IMR-90 (cell line): ENCODE results near the gene ARFIP1. TPM values are rescaled to one million over a fixed set of nuclear protein-coding genes. Genes with fewer than 3 reads are reported as not detected.

Source experiments
- ATAC-seq: fragments of 200-7000 bp; cut with Tn5 transposase; 2 replicates; pipeline ENCODE4 v1.9.1; 2020; ENCODE audit warnings: low read depth, mild to moderate bottlenecking, moderate library complexity
- BruUV-seq: library from RNA; stranded (reverse); fragments of 400-500 nt; replicated peaks from 2 replicates; lab custom pipeline; 2021; lab: Mats Ljungman, UMichigan
- CTCF ChIA-PET: fragments of 300-600 bp; formaldehyde crosslinking; extraction: SDS; loops from one replicate; lab custom pipeline; 2021; ENCODE audit warnings: antibody characterized with exemption; lab: Yijun Ruan, JAX
- POLR2A ChIA-PET: fragments of 300-600 bp; sonication (Branson Sonifier 250); formaldehyde crosslinking; loops from one replicate; lab custom pipeline; 2022; ENCODE audit warnings: antibody characterized with exemption; ENCODE audit not compliant: unreplicated experiment; lab: Charles Lee
- DNase-seq: peaks from one replicate; pipeline ENCODE4 v3.0.0; 2013
- H2AFZ ChIP-seq: replicated peaks from 2 replicates; pipeline ENCODE3; 2013; ENCODE audit warnings: low read length, mild to moderate bottlenecking; ENCODE audit not compliant: poor library complexity
- H2AK5ac ChIP-seq: 2 replicates; pipeline ENCODE4 v1.6.1; 2013; ENCODE audit warnings: low read depth, low read length, inconsistent platforms
- H2AK9ac ChIP-seq: replicated peaks from 2 replicates; pipeline ENCODE3; 2013; ENCODE audit warnings: mild to moderate bottlenecking, low read depth, low read length, moderate library complexity; ENCODE audit not compliant: poor library complexity
- H2BK120ac ChIP-seq: 2 replicates; pipeline ENCODE4 v1.6.1; 2013; ENCODE audit warnings: low read depth, low read length, inconsistent platforms
- H2BK15ac ChIP-seq: 3 replicates; pipeline ENCODE4 v1.6.1; 2013; ENCODE audit warnings: low read depth, low read length, inconsistent platforms
- H2BK20ac ChIP-seq: 2 replicates; pipeline ENCODE4 v1.6.1; 2013; ENCODE audit warnings: low read depth, mild to moderate bottlenecking, inconsistent platforms, low read length, moderate library complexity
- H2BK5ac ChIP-seq: 2 replicates; pipeline ENCODE4 v1.6.1; 2013; ENCODE audit warnings: mild to moderate bottlenecking, low read depth, low read length, inconsistent platforms; ENCODE audit not compliant: poor library complexity, severe bottlenecking
- H3K14ac ChIP-seq: replicated peaks from 2 replicates; pipeline ENCODE4 v1.6.1; 2013; ENCODE audit warnings: low read depth, low read length, inconsistent platforms
- H3K18ac ChIP-seq: 2 replicates; pipeline ENCODE4 v1.6.1; 2013; ENCODE audit warnings: low read depth, low read length, control low read depth
- H3K23ac ChIP-seq: 2 replicates; pipeline ENCODE4 v1.6.1; 2013; ENCODE audit warnings: low read depth, low read length, inconsistent platforms
- H3K27ac ChIP-seq: 2 replicates; pipeline ENCODE4 v1.5.1; 2013; ENCODE audit warnings: mild to moderate bottlenecking, control low read depth, low read length; ENCODE audit not compliant: insufficient read depth
- H3K27me3 ChIP-seq: 2 replicates; pipeline ENCODE4 v1.6.1; 2013; ENCODE audit warnings: low read length; ENCODE audit not compliant: control insufficient read depth, insufficient read depth
- H3K36me3 ChIP-seq: 2 replicates; pipeline ENCODE4 v1.6.1; 2013; ENCODE audit warnings: low read length, mixed read lengths; ENCODE audit not compliant: control insufficient read depth, insufficient read depth
- H3K4ac ChIP-seq: 2 replicates; pipeline ENCODE4 v1.6.1; 2013; ENCODE audit warnings: low read depth, low read length, inconsistent platforms
- H3K4me1 ChIP-seq: 2 replicates; pipeline ENCODE4 v1.6.1; 2013; ENCODE audit warnings: low read length, mixed read lengths; ENCODE audit not compliant: control insufficient read depth, insufficient read depth
- H3K4me2 ChIP-seq: 2 replicates; pipeline ENCODE4 v1.6.1; 2013; ENCODE audit warnings: low read depth, mild to moderate bottlenecking, control low read depth, low read length, moderate library complexity
- H3K4me3 ChIP-seq: 2 replicates; pipeline ENCODE4 v1.5.1; 2013; ENCODE audit warnings: low read depth, mild to moderate bottlenecking, control low read depth, low read length, moderate library complexity; ENCODE audit not compliant: insufficient read depth
- H3K56ac ChIP-seq: 2 replicates; pipeline ENCODE4 v1.6.1; 2013; ENCODE audit warnings: low read length, inconsistent platforms; ENCODE audit not compliant: insufficient read depth; ENCODE audit errors: extremely low read depth
- H3K79me1 ChIP-seq, 2 experiments: 2 replicates each; pipeline ENCODE4 v1.6.1; 2013; ENCODE audit warnings: low read length in 2 of 2, inconsistent platforms in 1 of 2, low read depth in 1 of 2
- H3K9ac ChIP-seq: 2 replicates; pipeline ENCODE4 v1.6.1; 2013; ENCODE audit warnings: low read depth, low read length, control low read depth
- H3K9me1 ChIP-seq: 2 replicates; pipeline ENCODE4 v1.6.1; 2013; ENCODE audit warnings: low read length, inconsistent platforms; ENCODE audit not compliant: insufficient read depth
- H3K9me3 ChIP-seq: 2 replicates; pipeline ENCODE4 v1.6.1; 2013; ENCODE audit warnings: low read length; ENCODE audit not compliant: control insufficient read depth, insufficient read depth
- H4K20me1 ChIP-seq: 2 replicates; pipeline ENCODE4 v1.6.1; 2013; ENCODE audit warnings: low read length, inconsistent platforms; ENCODE audit not compliant: insufficient read depth
- H4K5ac ChIP-seq: 2 replicates; pipeline ENCODE4 v1.6.1; 2013; ENCODE audit warnings: mild to moderate bottlenecking, low read depth, low read length, control low read depth
- H4K8ac ChIP-seq, 2 experiments: 2 replicates each; pipeline ENCODE4 v1.6.1; 2013; ENCODE audit warnings: low read depth in 2 of 2, low read length in 2 of 2, control low read depth in 1 of 2, inconsistent platforms in 1 of 2
- H4K91ac ChIP-seq: 2 replicates; pipeline ENCODE4 v1.6.1; 2013; ENCODE audit warnings: low read depth, low read length, inconsistent platforms; ENCODE audit not compliant: insufficient read depth
- CEBPB ChIP-seq: IDR thresholded peaks from 2 replicates; pipeline ENCODE4 v1.6.1; 2012; ENCODE audit warnings: low read depth, low read length, improper control_type of control experiment
- POLR2A ChIP-seq: IDR thresholded peaks from 2 replicates; pipeline ENCODE4 v1.6.1; 2012; ENCODE audit warnings: mild to moderate bottlenecking, low read depth, low read length
- WGBS, 2 experiments: methylation state at CpG; one replicate each; pipeline versions ENCODE4 v1.1.5 to v1.1.7; 2013; ENCODE audit warnings: missing lambda C conversion rate in 2 of 2; ENCODE audit not compliant: insufficient read length in 1 of 2; ENCODE audit errors: extremely low coverage in 2 of 2; 5-methylcytosine and 5-hydroxymethylcytosine counted together
- dilution Hi-C: fragments of 300-500 bp; cut with HindIII; formaldehyde crosslinking; loops from one replicate; pipeline ENCODE4 v1.14.3; 2018; ENCODE audit warnings: low sequenced_read_pairs; ENCODE audit not compliant: unreplicated experiment
- in situ Hi-C: fragments of 300-500 bp; cut with MboI; formaldehyde crosslinking; loops from 3 replicates; pipeline ENCODE4 v1.14.3; 2019; ENCODE audit warnings: low sequenced_read_pairs, inconsistent platforms, mixed read lengths
- intact Hi-C: fragments of 100-400 bp; cut with micrococcal nuclease; formaldehyde crosslinking; loops from 2 replicates; pipeline ENCODE4 v1.10.0; 2022
- polyA plus RNA-seq, 3 experiments: library from polyadenylated mRNA; depleted of rRNA; stranded (reverse); fragments of >200 nt; gene quantifications; 2 replicates each; pipeline ENCODE4 v1.2.3, GENCODE V29; 2012; ENCODE audit warnings: low replicate concordance in 1 of 3
- total RNA-seq: library from RNA; depleted of rRNA; stranded (reverse); fragments of >200 nt; gene quantifications from 2 replicates; pipeline ENCODE4 v1.2.3, GENCODE V29; 2012
- TF ChIP-seq, protein P1 (sequence below): fragments of 150-350 bp; IDR thresholded peaks from 2 replicates; pipeline ENCODE4 v1.6.1; 2017; ENCODE audit warnings: mild to moderate bottlenecking, antibody characterized with exemption, low read length, low read depth

Gene ARFIP1
- total and polyA plus RNA-seq, 2 of the 4 experiments (the other 2 are of a cell fraction) = 12.7 to 30.5 TPM

DNA sequence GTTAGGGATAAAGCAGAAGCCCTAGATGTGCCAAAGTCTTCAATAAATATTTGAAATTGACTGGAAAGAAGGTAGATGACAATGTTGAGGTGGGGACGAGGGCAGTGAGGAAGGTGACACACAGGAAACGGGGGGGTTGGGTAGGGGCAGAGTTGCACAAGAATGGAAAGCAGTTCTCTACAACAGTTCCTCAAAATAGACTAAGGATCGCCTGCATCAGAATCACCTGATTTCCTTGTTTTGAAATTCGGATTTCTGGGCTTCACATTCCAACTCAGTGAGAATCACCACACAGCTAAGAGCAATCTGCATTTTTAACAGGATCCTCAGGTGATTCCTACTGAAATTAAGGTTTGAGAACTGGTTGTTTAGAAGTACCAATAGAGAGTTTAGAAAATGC lies 70.6 kb downstream of the ARFIP1 start:
- in situ Hi-C loops (no loop called here), dilution Hi-C loops (no loop called here), intact Hi-C loops (no loop called here)
- H3K23ac ChIP-seq = no peak overlapping the region
- no peak overlapping the region for H2AK9ac ChIP-seq
- whole genome bisulfite sequencing, 2 experiments = no CpG with 5 or more reads among the region's 4 CpGs
- no peak overlapping the region for H2BK120ac ChIP-seq
- no peak for ATAC-seq
- H4K20me1 ChIP-seq = no peaks in the 10 kb centered on the region; the same call in 1 of the 2 replicates
- no peak overlapping the region; the same call in 1 of the 2 replicates for H4K5ac ChIP-seq
- H3K27me3 ChIP-seq = no peaks in the 10 kb centered on the region
- H4K91ac ChIP-seq = no peak overlapping the region
- no peak overlapping the region for H3K4ac ChIP-seq
- H3K4me1 ChIP-seq = peaks cover 2% of the 10 kb centered on the region
- ChIA-PET CTCF (interaction anchor here (0.6 to 0.8 kb wide), 2 partner anchors 40 to 277 kb away, joined by 3 read pairs; no protein-coding TSS in a partner anchor), POLR2A (no interaction called here)
- no peak overlapping the region for H2BK20ac ChIP-seq
- no peak overlapping the region for H3K14ac ChIP-seq
- TF ChIP-seq CEBPB (peak; percentile 64), POLR2A (no peak)
- TF ChIP-seq, protein P1, sequence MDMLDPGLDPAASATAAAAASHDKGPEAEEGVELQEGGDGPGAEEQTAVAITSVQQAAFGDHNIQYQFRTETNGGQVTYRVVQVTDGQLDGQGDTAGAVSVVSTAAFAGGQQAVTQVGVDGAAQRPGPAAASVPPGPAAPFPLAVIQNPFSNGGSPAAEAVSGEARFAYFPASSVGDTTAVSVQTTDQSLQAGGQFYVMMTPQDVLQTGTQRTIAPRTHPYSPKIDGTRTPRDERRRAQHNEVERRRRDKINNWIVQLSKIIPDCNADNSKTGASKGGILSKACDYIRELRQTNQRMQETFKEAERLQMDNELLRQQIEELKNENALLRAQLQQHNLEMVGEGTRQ = no peak
- no peak overlapping the region for H4K8ac ChIP-seq
- peaks cover under 1% of the 10 kb centered on the region for H3K9me1 ChIP-seq
- no peak overlapping the region for H2AK5ac ChIP-seq
- H3K18ac ChIP-seq = no peak overlapping the region
- no peak overlapping the region for H3K56ac ChIP-seq
- peaks cover 9% of the 10 kb centered on the region for H3K9me3 ChIP-seq
- H3K27ac ChIP-seq = no peak overlapping the region
- BruUV-seq = no TSS peak
- peak; percentile 54 for DNase-seq
- no peak overlapping the region for H3K9ac ChIP-seq
- no peaks in the 10 kb centered on the region for H3K36me3 ChIP-seq
- H3K79me1 ChIP-seq = peaks cover 18 to 22% of the 10 kb centered on the region in 2 experiments
- no peak overlapping the region for H2BK5ac ChIP-seq
- no peak overlapping the region for H3K4me3 ChIP-seq
- no peak overlapping the region for H3K4me2 ChIP-seq
- H2BK15ac ChIP-seq = no peak overlapping the region
- H2AFZ ChIP-seq = no peak overlapping the region
